Smooth muscle cell (in vitro differentiated cells): ENCODE results near the gene KIF26A. TPM values are rescaled to one million over a fixed set of nuclear protein-coding genes. Genes with fewer than 3 reads are reported as not detected.

Experiments used
- DNase-seq: peaks from one replicate; lab custom pipeline; 2025; ENCODE audit not compliant: unreplicated experiment; lab: John Stamatoyannopoulos, UW
- H2AFZ ChIP-seq: fragments of 200-600 bp; sonication (generic); 2 replicates; pipeline ENCODE4 v1.6.0; 2016; ENCODE audit warnings: antibody characterized with exemption, low read depth, mild to moderate bottlenecking
- H3F3A ChIP-seq: fragments of 200-600 bp; sonication (generic); 2 replicates; pipeline ENCODE4 v1.6.0; 2017; ENCODE audit warnings: antibody characterized with exemption, low read depth
- H3K27ac ChIP-seq: fragments of 200-600 bp; sonication (generic); 2 replicates; pipeline ENCODE4 v1.5.1; 2016; ENCODE audit warnings: low read depth, mild to moderate bottlenecking
- H3K27me3 ChIP-seq: fragments of 200-600 bp; sonication (generic); 2 replicates; pipeline ENCODE4 v1.6.1; 2016; ENCODE audit warnings: low read depth, mild to moderate bottlenecking
- H3K36me3 ChIP-seq: fragments of 200-600 bp; sonication (generic); 2 replicates; pipeline ENCODE4 v1.5.1; 2016; ENCODE audit warnings: low read depth
- H3K4me1 ChIP-seq: fragments of 200-600 bp; sonication (generic); 2 replicates; pipeline ENCODE4 v1.5.1; 2016; ENCODE audit warnings: low read depth
- H3K4me2 ChIP-seq: fragments of 200-600 bp; sonication (generic); 2 replicates; pipeline ENCODE4 v1.6.0; 2016; ENCODE audit warnings: mild to moderate bottlenecking
- H3K4me3 ChIP-seq: fragments of 200-600 bp; sonication (generic); 2 replicates; pipeline ENCODE4 v1.5.1; 2016; ENCODE audit warnings: mild to moderate bottlenecking
- H3K79me2 ChIP-seq: fragments of 200-600 bp; sonication (generic); 2 replicates; pipeline ENCODE4 v1.6.0; 2016; ENCODE audit warnings: low read depth, mild to moderate bottlenecking
- H3K9ac ChIP-seq: fragments of 200-600 bp; sonication (generic); 2 replicates; pipeline ENCODE4 v1.6.0; 2016; ENCODE audit warnings: low read depth
- H3K9me3 ChIP-seq: fragments of 200-600 bp; sonication (generic); replicated peaks from 2 replicates; pipeline ENCODE4 v1.5.1; 2016; ENCODE audit warnings: low read depth
- H4K20me1 ChIP-seq: fragments of 200-600 bp; sonication (generic); 2 replicates; pipeline ENCODE4 v1.6.0; 2016; ENCODE audit warnings: low read depth
- CTCF ChIP-seq: fragments of 200-600 bp; sonication (generic); IDR thresholded peaks from 2 replicates; pipeline ENCODE4 v1.5.1; 2017; ENCODE audit warnings: borderline replicate concordance, mild to moderate bottlenecking, antibody characterized with exemption; ENCODE audit not compliant: insufficient read depth, poor library complexity, severe bottlenecking
- WGBS: methylation state at CpG from one replicate; pipeline ENCODE4 v1.1.7; 2016; ENCODE audit warnings: low lambda C conversion rate; 5-methylcytosine and 5-hydroxymethylcytosine counted together
- polyA plus RNA-seq: library from polyadenylated mRNA; unstranded; fragments of >200 nt; fragmentation: Nextera tagmentation; extraction: Ambion mirVana; gene quantifications from 2 replicates; pipeline ENCODE4 v1.2.1, GENCODE V29; 2016
- total RNA-seq: library from RNA; depleted of rRNA; stranded (reverse); fragments of >200 nt; gene quantifications from 2 replicates; pipeline ENCODE4 v1.2.3, GENCODE V29; 2014

The KIF26A gene
- total and polyA plus RNA-seq, 2 experiments from 2014 or later = 4.4 to 5.9 TPM

- 83% methylated on average over 9 of the region's 9 CpGs for WGBS
- DNase-seq = no peak
- H3K9me3 ChIP-seq = no peaks in the 10 kb centered on the region
Measured at GRCh38 chr14:104164512-104164911, 26.1 kb downstream of the KIF26A start.

GRCh38 chr14:104166698-104167097 lies 28.3 kb downstream of the KIF26A start:
- H3K9ac ChIP-seq = no peak overlapping the region
- no peaks in the 10 kb centered on the region for H3F3A ChIP-seq
- peaks cover 4% of the 10 kb centered on the region for H4K20me1 ChIP-seq
- no peak for TF ChIP-seq CTCF
- no peak for DNase-seq
- H3K36me3 ChIP-seq = no peaks in the 10 kb centered on the region
- H3K27ac ChIP-seq = no peak overlapping the region
- H3K4me2 ChIP-seq = no peak overlapping the region
- 96% methylated on average over 13 of the region's 18 CpGs for WGBS
- no peaks in the 10 kb centered on the region for H3K9me3 ChIP-seq
- H3K4me3 ChIP-seq = no peak overlapping the region
- no peaks in the 10 kb centered on the region for H3K79me2 ChIP-seq
- no peaks in the 10 kb centered on the region for H3K27me3 ChIP-seq
- H2AFZ ChIP-seq = no peak overlapping the region
- peaks cover 11% of the 10 kb centered on the region for H3K4me1 ChIP-seq

More at GRCh38 chr14:104164512-104164911, 26.1 kb downstream of the KIF26A start:
- H3K9ac ChIP-seq = no peak overlapping the region
- peaks cover under 1% of the 10 kb centered on the region for H3K4me1 ChIP-seq
- no peak overlapping the region for H3K27ac ChIP-seq
- no peaks in the 10 kb centered on the region for H3K79me2 ChIP-seq
- H3K36me3 ChIP-seq = no peaks in the 10 kb centered on the region
- H3K27me3 ChIP-seq = no peaks in the 10 kb centered on the region
- no peak overlapping the region for H2AFZ ChIP-seq
- peaks cover 4% of the 10 kb centered on the region for H4K20me1 ChIP-seq
- H3F3A ChIP-seq = no peaks in the 10 kb centered on the region
- no peak overlapping the region for H3K4me3 ChIP-seq
- H3K4me2 ChIP-seq = no peak overlapping the region
- no peak for TF ChIP-seq CTCF

- Histone ChIP-seq H3K9me3 (no peaks in the 10 kb centered on the region), H3K79me2 (no peaks in the 10 kb centered on the region), H2AFZ (no peak overlapping the region), H3K4me1 (peaks cover 11% of the 10 kb centered on the region), H3K27ac (no peak overlapping the region), H4K20me1 (no peaks in the 10 kb centered on the region), H3K4me3 (no peak overlapping the region), H3K9ac (no peak overlapping the region), H3K4me2 (no peak overlapping the region), H3K36me3 (no peaks in the 10 kb centered on the region), H3F3A (no peaks in the 10 kb centered on the region), H3K27me3 (no peaks in the 10 kb centered on the region)
- TF ChIP-seq CTCF = no peak
- 95% methylated on average over 14 of the region's 15 CpGs for WGBS
- DNase-seq = no peak
Measured at GRCh38 chr14:104168603-104169002, 30.2 kb downstream of the KIF26A start.

- WGBS = 89% methylated on average over 20 of the region's 20 CpGs
- Histone ChIP-seq H3K9me3 (no peaks in the 10 kb centered on the region), H3K36me3 (no peaks in the 10 kb centered on the region), H3K4me2 (no peak overlapping the region), H3K4me1 (peaks cover 11% of the 10 kb centered on the region), H3K4me3 (no peak overlapping the region), H3K9ac (no peak overlapping the region), H3K27me3 (no peaks in the 10 kb centered on the region), H3F3A (no peaks in the 10 kb centered on the region), H2AFZ (no peak overlapping the region), H4K20me1 (no peaks in the 10 kb centered on the region), H3K79me2 (no peaks in the 10 kb centered on the region), H3K27ac (no peak overlapping the region)
- no peak for TF ChIP-seq CTCF
- DNase-seq = no peak
Measured at GRCh38 chr14:104169005-104169698, 30.8 kb downstream of the KIF26A start.
